ENCODE data around the gene PAH. TPM values are rescaled to one million over a fixed set of nuclear protein-coding genes. Genes with fewer than 3 reads are reported as not detected.

PAH gene
- total and polyA plus RNA-seq, 2 of the 13 experiments (the other 11 are each of a cell fraction or from before 2014, with no cell fraction given) = 192 to 451 TPM

DNA sequence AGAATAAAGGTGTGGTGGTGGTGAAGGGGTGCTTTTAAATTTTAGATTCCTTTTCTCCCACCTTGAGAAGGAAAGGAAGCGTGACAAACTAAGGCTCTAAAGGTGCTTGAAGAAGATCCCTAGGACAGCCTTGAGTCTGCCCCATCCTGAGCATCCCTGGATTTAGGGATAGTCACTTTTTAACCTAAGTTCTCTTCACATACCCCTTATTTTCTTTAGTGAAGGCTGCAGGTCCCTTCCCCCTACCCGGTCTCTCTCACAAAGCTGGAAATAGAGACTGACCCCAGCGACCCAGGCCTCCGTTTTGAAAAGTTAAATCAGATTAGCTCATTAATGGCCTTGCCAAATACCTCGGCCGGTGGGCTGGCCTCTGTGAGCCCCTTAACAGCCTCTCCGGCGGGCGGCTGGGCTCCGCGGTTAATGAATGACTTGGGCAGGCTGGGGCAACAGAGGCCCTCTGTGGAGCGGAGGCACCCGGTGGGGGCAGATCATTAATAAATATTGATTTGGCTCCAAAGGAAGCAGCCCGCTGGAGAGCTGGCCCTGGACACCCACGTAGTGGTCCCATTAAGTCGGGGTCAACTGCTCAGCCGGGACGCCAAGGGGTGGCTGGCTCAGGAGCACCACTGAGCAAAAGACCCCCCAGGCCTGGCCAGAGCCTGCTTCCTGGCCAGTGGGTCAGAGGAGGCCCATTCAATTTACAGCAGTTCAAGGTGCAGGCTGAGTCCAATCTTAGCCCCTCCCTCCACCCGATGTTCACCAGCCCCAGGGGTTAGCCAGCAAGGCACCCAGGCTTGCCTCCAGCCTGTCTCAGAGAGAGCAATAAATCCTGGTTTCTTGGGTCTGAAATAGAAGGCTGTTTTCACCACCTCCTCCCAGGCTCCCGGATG lies 31.8 kb downstream of the PAH start (continued):
- TF ChIP-seq, protein P1, sequence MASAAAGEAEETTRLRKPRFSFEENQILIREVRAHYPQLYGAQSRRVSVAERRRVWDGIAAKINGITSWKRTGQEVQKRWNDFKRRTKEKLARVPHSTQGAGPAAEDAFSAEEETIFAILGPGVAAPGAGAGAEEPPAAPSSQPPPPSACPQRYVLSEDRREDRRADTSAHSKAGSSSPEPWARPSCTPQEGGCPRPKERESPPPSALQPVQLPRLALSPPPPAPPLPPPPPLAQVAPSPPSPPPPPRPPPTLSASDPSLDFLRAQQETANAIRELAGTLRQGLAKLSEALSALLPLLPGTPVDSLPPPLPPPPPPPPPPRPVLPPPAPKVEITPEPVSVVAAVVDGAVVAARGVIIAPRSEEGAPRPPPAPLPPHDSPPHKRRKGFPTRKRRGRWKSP (CRISPR knock-in tag; IDR thresholded peaks at IDR 0.05) = peak; percentile 83; the same call in 1 of the 2 replicates
- no peak for TF ChIP-seq CENPX (CRISPR knock-in tag; IDR thresholded peaks at IDR 0.05)
- 0 out of 2 replicates have a peak, but pooled peaks have one; percentile 83 for TF ChIP-seq ZFP37 (CRISPR knock-in tag; IDR thresholded peaks at IDR 0.05; ENCODE audit: borderline replicate concordance)
- TF ChIP-seq, protein P2, sequence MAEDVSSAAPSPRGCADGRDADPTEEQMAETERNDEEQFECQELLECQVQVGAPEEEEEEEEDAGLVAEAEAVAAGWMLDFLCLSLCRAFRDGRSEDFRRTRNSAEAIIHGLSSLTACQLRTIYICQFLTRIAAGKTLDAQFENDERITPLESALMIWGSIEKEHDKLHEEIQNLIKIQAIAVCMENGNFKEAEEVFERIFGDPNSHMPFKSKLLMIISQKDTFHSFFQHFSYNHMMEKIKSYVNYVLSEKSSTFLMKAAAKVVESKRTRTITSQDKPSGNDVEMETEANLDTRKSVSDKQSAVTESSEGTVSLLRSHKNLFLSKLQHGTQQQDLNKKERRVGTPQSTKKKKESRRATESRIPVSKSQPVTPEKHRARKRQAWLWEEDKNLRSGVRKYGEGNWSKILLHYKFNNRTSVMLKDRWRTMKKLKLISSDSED (CRISPR knock-in tag; IDR thresholded peaks at IDR 0.05) = no peak
- TF ChIP-seq, protein P3, sequence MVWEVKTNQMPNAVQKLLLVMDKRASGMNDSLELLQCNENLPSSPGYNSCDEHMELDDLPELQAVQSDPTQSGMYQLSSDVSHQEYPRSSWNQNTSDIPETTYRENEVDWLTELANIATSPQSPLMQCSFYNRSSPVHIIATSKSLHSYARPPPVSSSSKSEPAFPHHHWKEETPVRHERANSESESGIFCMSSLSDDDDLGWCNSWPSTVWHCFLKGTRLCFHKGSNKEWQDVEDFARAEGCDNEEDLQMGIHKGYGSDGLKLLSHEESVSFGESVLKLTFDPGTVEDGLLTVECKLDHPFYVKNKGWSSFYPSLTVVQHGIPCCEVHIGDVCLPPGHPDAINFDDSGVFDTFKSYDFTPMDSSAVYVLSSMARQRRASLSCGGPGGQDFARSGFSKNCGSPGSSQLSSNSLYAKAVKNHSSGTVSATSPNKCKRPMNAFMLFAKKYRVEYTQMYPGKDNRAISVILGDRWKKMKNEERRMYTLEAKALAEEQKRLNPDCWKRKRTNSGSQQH (CRISPR knock-in tag; IDR thresholded peaks at IDR 0.05; ENCODE audit: low read depth) = no peak
- TF ChIP-seq HNRNPUL1 (IDR thresholded peaks at IDR 0.05; ENCODE audit: low read depth, low read length) = peak; percentile 87; the same call in 1 of the 2 replicates
- TF ChIP-seq SMC3 (IDR thresholded peaks at IDR 0.05; ENCODE audit: low read length) = no peak
- peak; percentile 65; the same call in 1 of the 2 replicates for TF ChIP-seq ZC3H4 (CRISPR knock-in tag; IDR thresholded peaks at IDR 0.05; ENCODE audit: borderline replicate concordance)
- TF ChIP-seq, protein P4, sequence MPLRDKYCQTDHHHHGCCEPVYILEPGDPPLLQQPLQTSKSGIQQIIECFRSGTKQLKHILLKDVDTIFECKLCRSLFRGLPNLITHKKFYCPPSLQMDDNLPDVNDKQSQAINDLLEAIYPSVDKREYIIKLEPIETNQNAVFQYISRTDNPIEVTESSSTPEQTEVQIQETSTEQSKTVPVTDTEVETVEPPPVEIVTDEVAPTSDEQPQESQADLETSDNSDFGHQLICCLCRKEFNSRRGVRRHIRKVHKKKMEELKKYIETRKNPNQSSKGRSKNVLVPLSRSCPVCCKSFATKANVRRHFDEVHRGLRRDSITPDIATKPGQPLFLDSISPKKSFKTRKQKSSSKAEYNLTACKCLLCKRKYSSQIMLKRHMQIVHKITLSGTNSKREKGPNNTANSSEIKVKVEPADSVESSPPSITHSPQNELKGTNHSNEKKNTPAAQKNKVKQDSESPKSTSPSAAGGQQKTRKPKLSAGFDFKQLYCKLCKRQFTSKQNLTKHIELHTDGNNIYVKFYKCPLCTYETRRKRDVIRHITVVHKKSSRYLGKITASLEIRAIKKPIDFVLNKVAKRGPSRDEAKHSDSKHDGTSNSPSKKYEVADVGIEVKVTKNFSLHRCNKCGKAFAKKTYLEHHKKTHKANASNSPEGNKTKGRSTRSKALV (CRISPR knock-in tag; IDR thresholded peaks at IDR 0.05) = peak; percentile 84; the same call in 1 of the 2 replicates
- TF ChIP-seq ZNF652 (CRISPR knock-in tag; IDR thresholded peaks at IDR 0.05; ENCODE audit: borderline replicate concordance, low read depth) = 0 out of 2 replicates have a peak, but pooled peaks have one; percentile 14
- TF ChIP-seq CC2D1A (CRISPR knock-in tag; IDR thresholded peaks at IDR 0.05) = no peak
- no peak for TF ChIP-seq ZNF546 (CRISPR knock-in tag; conservative IDR thresholded peaks at IDR 0.05)
- TF ChIP-seq, protein P5, sequence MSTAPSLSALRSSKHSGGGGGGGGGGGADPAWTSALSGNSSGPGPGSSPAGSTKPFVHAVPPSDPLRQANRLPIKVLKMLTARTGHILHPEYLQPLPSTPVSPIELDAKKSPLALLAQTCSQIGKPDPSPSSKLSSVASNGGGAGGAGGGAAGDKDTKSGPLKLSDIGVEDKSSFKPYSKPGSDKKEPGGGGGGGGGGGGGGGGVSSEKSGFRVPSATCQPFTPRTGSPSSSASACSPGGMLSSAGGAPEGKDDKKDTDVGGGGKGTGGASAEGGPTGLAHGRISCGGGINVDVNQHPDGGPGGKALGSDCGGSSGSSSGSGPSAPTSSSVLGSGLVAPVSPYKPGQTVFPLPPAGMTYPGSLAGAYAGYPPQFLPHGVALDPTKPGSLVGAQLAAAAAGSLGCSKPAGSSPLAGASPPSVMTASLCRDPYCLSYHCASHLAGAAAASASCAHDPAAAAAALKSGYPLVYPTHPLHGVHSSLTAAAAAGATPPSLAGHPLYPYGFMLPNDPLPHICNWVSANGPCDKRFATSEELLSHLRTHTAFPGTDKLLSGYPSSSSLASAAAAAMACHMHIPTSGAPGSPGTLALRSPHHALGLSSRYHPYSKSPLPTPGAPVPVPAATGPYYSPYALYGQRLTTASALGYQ (CRISPR knock-in tag; IDR thresholded peaks at IDR 0.05) = peak; percentile 96
- no peak for TF ChIP-seq SRF (IDR thresholded peaks at IDR 0.05; ENCODE audit: low read depth, low read length)
- TF ChIP-seq IKZF4 (CRISPR knock-in tag; IDR thresholded peaks at IDR 0.05; ENCODE audit: borderline replicate concordance, low read depth, not compliant biosample characterization) = no peak
- TF ChIP-seq, protein P6, sequence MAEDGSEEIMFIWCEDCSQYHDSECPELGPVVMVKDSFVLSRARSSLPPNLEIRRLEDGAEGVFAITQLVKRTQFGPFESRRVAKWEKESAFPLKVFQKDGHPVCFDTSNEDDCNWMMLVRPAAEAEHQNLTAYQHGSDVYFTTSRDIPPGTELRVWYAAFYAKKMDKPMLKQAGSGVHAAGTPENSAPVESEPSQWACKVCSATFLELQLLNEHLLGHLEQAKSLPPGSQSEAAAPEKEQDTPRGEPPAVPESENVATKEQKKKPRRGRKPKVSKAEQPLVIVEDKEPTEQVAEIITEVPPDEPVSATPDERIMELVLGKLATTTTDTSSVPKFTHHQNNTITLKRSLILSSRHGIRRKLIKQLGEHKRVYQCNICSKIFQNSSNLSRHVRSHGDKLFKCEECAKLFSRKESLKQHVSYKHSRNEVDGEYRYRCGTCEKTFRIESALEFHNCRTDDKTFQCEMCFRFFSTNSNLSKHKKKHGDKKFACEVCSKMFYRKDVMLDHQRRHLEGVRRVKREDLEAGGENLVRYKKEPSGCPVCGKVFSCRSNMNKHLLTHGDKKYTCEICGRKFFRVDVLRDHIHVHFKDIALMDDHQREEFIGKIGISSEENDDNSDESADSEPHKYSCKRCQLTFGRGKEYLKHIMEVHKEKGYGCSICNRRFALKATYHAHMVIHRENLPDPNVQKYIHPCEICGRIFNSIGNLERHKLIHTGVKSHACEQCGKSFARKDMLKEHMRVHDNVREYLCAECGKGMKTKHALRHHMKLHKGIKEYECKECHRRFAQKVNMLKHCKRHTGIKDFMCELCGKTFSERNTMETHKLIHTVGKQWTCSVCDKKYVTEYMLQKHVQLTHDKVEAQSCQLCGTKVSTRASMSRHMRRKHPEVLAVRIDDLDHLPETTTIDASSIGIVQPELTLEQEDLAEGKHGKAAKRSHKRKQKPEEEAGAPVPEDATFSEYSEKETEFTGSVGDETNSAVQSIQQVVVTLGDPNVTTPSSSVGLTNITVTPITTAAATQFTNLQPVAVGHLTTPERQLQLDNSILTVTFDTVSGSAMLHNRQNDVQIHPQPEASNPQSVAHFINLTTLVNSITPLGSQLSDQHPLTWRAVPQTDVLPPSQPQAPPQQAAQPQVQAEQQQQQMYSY (CRISPR knock-in tag; IDR thresholded peaks at IDR 0.05) = no peak

Data from HepG2 (cell line).